ENCODE data around the gene EVX2. TPM values are rescaled to one million over a fixed set of nuclear protein-coding genes. Genes with fewer than 3 reads are reported as not detected.

The EVX2 gene
- total RNA-seq, 1 donor from 2014 or later, result not detected

GRCh38 chr2:176090862-176091261, 7.1 kb upstream of the EVX2 start:
- peak overlapping the region; percentile 36 for H3K4me3 Mint-ChIP-seq
- H4K20me1 ChIP-seq (ENCODE audit: low read depth), result peaks cover 88% of the 10 kb centered on the region
- H3F3A ChIP-seq (ENCODE audit: low read depth), result no peaks in the 10 kb centered on the region
- TF ChIP-seq EZH2 (IDR thresholded peaks at IDR 0.05), result no peak
- no peak for TF ChIP-seq CTCF (IDR thresholded peaks at IDR 0.05)
- TF ChIP-seq EZH2phosphoT487 (IDR thresholded peaks at IDR 0.05), result no peak
- peaks cover 90% of the 10 kb centered on the region for H3K27me3 Mint-ChIP-seq (ENCODE audit: insufficient read depth, low read depth)
- H3K36me3 Mint-ChIP-seq, result no peaks in the 10 kb centered on the region
- no peak overlapping the region for H3K9ac ChIP-seq
- no peak overlapping the region for H3K4me3 ChIP-seq
- peaks cover 6% of the 10 kb centered on the region for H3K9me3 Mint-ChIP-seq
- no peak overlapping the region for H2AFZ ChIP-seq (replicated peaks)
- no peak overlapping the region for H3K27ac Mint-ChIP-seq
- no peaks in the 10 kb centered on the region for H3K36me3 ChIP-seq
- no peak for DNase-seq (ENCODE audit: low spot score)
- H3K79me2 ChIP-seq (ENCODE audit: low read depth), result no peaks in the 10 kb centered on the region
- peaks cover 100% of the 10 kb centered on the region for H3K27me3 ChIP-seq
- no peak overlapping the region for H3K4me2 ChIP-seq
- no peaks in the 10 kb centered on the region for H3K4me1 ChIP-seq
- H3K27ac ChIP-seq, result no peak overlapping the region
- H3K9me3 ChIP-seq (ENCODE audit: low read depth), result no peaks in the 10 kb centered on the region
- peaks cover 6% of the 10 kb centered on the region for H3K4me1 Mint-ChIP-seq

GRCh38 chr2:176089843-176090395, 6.2 kb upstream of the EVX2 start:
- H3K27ac Mint-ChIP-seq, result no peak overlapping the region
- no peak for DNase-seq (ENCODE audit: low spot score)

GRCh38 chr2:176088937-176089842, 5.4 kb upstream of the EVX2 start:
- H3K27ac Mint-ChIP-seq, result no peak overlapping the region
- Histone ChIP-seq H4K20me1 (ENCODE audit: low read depth) (peaks cover 87% of the 10 kb centered on the region), H3F3A (ENCODE audit: low read depth) (no peaks in the 10 kb centered on the region), H3K79me2 (ENCODE audit: low read depth) (no peaks in the 10 kb centered on the region), H3K4me3 (no peak overlapping the region), H3K9me3 (ENCODE audit: low read depth) (no peaks in the 10 kb centered on the region), H3K27me3 (peaks cover 100% of the 10 kb centered on the region), H3K36me3 (no peaks in the 10 kb centered on the region), H2AFZ (replicated peaks) (no peak overlapping the region), H3K9ac (no peak overlapping the region), H3K4me1 (no peaks in the 10 kb centered on the region), H3K4me2 (no peak overlapping the region), H3K27ac (no peak overlapping the region)
- H3K9me3 Mint-ChIP-seq, result peaks cover 6% of the 10 kb centered on the region
- peaks cover 90% of the 10 kb centered on the region for H3K27me3 Mint-ChIP-seq (ENCODE audit: insufficient read depth, low read depth)
- no peaks in the 10 kb centered on the region for H3K36me3 Mint-ChIP-seq
- H3K4me1 Mint-ChIP-seq, result peaks cover 6% of the 10 kb centered on the region
- no peak overlapping the region for H3K4me3 Mint-ChIP-seq
- DNase-seq (ENCODE audit: low spot score), result no peak
- TF ChIP-seq CTCF (IDR thresholded peaks at IDR 0.05) (no peak), EZH2 (IDR thresholded peaks at IDR 0.05) (no peak), EZH2phosphoT487 (IDR thresholded peaks at IDR 0.05) (no peak)

More at GRCh38 chr2:176089843-176090395, 6.2 kb upstream of the EVX2 start:
- TF ChIP-seq CTCF (IDR thresholded peaks at IDR 0.05), result no peak
- TF ChIP-seq EZH2 (IDR thresholded peaks at IDR 0.05), result no peak
- no peak for TF ChIP-seq EZH2phosphoT487 (IDR thresholded peaks at IDR 0.05)
- H3K4me3 ChIP-seq, result no peak overlapping the region
- H3K79me2 ChIP-seq (ENCODE audit: low read depth), result no peaks in the 10 kb centered on the region
- no peak overlapping the region for H3K4me3 Mint-ChIP-seq
- H3K9me3 Mint-ChIP-seq, result peaks cover 6% of the 10 kb centered on the region
- H3K27me3 ChIP-seq, result peaks cover 100% of the 10 kb centered on the region
- peaks cover 90% of the 10 kb centered on the region for H3K27me3 Mint-ChIP-seq (ENCODE audit: insufficient read depth, low read depth)
- no peak overlapping the region for H3K9ac ChIP-seq
- H2AFZ ChIP-seq (replicated peaks), result no peak overlapping the region
- no peak overlapping the region for H3K4me2 ChIP-seq
- H3K4me1 ChIP-seq, result no peaks in the 10 kb centered on the region
- H3K4me1 Mint-ChIP-seq, result peaks cover 6% of the 10 kb centered on the region
- no peaks in the 10 kb centered on the region for H3K36me3 ChIP-seq
- H3K9me3 ChIP-seq (ENCODE audit: low read depth), result no peaks in the 10 kb centered on the region
- H3F3A ChIP-seq (ENCODE audit: low read depth), result no peaks in the 10 kb centered on the region
- H3K36me3 Mint-ChIP-seq, result no peaks in the 10 kb centered on the region
- no peak overlapping the region for H3K27ac ChIP-seq
- peaks cover 88% of the 10 kb centered on the region for H4K20me1 ChIP-seq (ENCODE audit: low read depth)

Measured in neural progenitor cell (in vitro differentiated cells).